ENCODE results near the gene RAB29.

The RAB29 gene

DNA sequence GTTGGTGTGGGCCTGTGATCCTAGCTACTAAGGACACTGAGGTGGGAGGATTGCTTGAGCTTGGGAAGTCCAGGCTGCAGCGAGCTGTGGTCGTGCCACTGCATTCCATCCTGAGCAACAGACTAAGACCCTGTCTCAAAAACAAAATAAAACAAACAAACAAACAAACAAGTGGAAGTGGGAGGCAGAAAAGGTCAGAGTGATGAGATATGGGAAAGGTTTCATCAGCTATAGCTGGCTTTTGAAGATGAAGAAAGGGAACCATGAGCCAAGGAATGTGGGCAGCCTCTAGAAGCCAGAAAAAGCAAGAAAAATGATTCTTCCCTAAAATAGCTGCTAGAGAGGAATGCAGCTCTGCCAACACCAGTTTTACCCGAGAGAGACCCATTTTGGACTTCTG lies 14.7 kb downstream of the RAB29 start:
- Histone ChIP-seq H4K20me1 (ENCODE audit: low read depth, low read length) (no peaks in the 10 kb centered on the region), H3K36me3 (ENCODE audit: low read length) (no peaks in the 10 kb centered on the region), H3F3A (ENCODE audit: insufficient read depth) (no peaks in the 10 kb centered on the region), H3K9me3 (ENCODE audit: insufficient read depth, low read length) (no peaks in the 10 kb centered on the region), H2AFZ (ENCODE audit: low read depth, low read length, severe bottlenecking) (no peak overlapping the region), H3K9ac (ENCODE audit: low read length) (no peak overlapping the region), H3K4me3 (ENCODE audit: insufficient read depth, low read length, poor library complexity, severe bottlenecking) (no peak overlapping the region), H3K27me3 (ENCODE audit: low read length) (no peaks in the 10 kb centered on the region), H3K4me2 (ENCODE audit: low read depth, low read length, poor library complexity, severe bottlenecking) (no peak overlapping the region), H3K9me2 (replicated peaks; ENCODE audit: insufficient read depth, low read length) (no peaks in the 10 kb centered on the region), H3K27ac (ENCODE audit: low read depth, low read length) (no peak overlapping the region), H3K79me2 (ENCODE audit: insufficient read depth, low read length) (no peaks in the 10 kb centered on the region)
- TF ChIP-seq EZH2phosphoT487 (conservative IDR thresholded peaks at IDR 0.05; ENCODE audit: low read length), result no peak
- TF ChIP-seq, protein P1, sequence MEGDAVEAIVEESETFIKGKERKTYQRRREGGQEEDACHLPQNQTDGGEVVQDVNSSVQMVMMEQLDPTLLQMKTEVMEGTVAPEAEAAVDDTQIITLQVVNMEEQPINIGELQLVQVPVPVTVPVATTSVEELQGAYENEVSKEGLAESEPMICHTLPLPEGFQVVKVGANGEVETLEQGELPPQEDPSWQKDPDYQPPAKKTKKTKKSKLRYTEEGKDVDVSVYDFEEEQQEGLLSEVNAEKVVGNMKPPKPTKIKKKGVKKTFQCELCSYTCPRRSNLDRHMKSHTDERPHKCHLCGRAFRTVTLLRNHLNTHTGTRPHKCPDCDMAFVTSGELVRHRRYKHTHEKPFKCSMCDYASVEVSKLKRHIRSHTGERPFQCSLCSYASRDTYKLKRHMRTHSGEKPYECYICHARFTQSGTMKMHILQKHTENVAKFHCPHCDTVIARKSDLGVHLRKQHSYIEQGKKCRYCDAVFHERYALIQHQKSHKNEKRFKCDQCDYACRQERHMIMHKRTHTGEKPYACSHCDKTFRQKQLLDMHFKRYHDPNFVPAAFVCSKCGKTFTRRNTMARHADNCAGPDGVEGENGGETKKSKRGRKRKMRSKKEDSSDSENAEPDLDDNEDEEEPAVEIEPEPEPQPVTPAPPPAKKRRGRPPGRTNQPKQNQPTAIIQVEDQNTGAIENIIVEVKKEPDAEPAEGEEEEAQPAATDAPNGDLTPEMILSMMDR (IDR thresholded peaks at IDR 0.05; ENCODE audit: insufficient read depth, low read length, poor library complexity, severe bottlenecking), result no peak

DNA sequence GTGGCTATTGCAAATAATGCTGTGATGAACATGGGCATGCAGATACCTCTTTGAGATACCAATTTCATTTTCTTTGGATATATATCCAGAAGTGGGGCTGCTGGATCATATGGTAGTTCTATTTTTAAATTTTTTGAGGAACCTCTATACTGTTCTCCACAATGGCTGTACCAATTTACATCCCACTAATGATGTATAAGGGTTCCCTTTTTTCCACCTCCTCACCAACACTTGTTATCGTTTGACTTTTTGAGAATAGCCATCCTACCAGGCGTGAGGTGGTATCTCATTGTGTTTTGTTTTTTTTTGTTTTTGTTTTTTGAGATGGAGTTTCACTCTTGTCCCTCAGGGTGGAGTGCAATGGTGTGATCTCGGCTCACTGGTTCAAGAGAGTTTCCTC lies 18.7 kb downstream of the RAB29 start:
- Histone ChIP-seq H3K4me2 (ENCODE audit: low read depth, low read length, poor library complexity, severe bottlenecking) (no peak overlapping the region), H3K4me3 (ENCODE audit: insufficient read depth, low read length, poor library complexity, severe bottlenecking) (no peak overlapping the region), H3K79me2 (ENCODE audit: insufficient read depth, low read length) (no peaks in the 10 kb centered on the region), H3K9ac (ENCODE audit: low read length) (no peak overlapping the region), H2AFZ (ENCODE audit: low read depth, low read length, severe bottlenecking) (no peak overlapping the region), H3K36me3 (ENCODE audit: low read length) (no peaks in the 10 kb centered on the region), H3K27ac (ENCODE audit: low read depth, low read length) (no peak overlapping the region), H3K27me3 (ENCODE audit: low read length) (no peaks in the 10 kb centered on the region), H3K9me2 (replicated peaks; ENCODE audit: insufficient read depth, low read length) (no peaks in the 10 kb centered on the region), H3K9me3 (ENCODE audit: insufficient read depth, low read length) (no peaks in the 10 kb centered on the region), H4K20me1 (ENCODE audit: low read depth, low read length) (no peaks in the 10 kb centered on the region), H3F3A (ENCODE audit: insufficient read depth) (no peaks in the 10 kb centered on the region)
- TF ChIP-seq, protein P1 (IDR thresholded peaks at IDR 0.05; ENCODE audit: insufficient read depth, low read length, poor library complexity, severe bottlenecking), result no peak
- TF ChIP-seq EZH2phosphoT487 (conservative IDR thresholded peaks at IDR 0.05; ENCODE audit: low read length), result no peak

DNA sequence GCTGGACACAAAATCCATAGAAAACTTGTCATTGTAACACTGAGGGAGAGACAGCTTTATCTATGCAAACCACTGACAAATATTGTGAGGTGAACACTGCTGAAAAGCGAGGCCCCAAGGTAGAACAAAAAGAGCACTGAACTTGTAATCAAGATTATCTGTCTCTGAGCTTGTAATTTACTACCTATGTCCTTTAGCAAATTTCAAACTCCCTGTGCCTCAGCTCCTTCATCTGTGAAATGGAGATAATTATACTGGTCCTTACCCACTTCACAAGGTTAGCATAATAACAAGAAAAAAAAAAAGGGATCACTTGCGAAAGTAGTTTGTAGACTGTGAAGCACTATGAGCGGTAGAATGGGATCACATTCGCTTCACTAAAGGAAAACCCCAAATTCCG lies 20.4 kb downstream of the RAB29 start:
- H3K79me2 ChIP-seq (ENCODE audit: insufficient read depth, low read length), result 0 out of 2 replicates have a peak, but pooled peaks cover 1% of the 10 kb centered on the region
- H3K4me3 ChIP-seq (ENCODE audit: insufficient read depth, low read length, poor library complexity, severe bottlenecking), result no peak overlapping the region
- H2AFZ ChIP-seq (ENCODE audit: low read depth, low read length, severe bottlenecking), result no peak overlapping the region
- no peak overlapping the region for H3K27ac ChIP-seq (ENCODE audit: low read depth, low read length)
- no peaks in the 10 kb centered on the region for H3K27me3 ChIP-seq (ENCODE audit: low read length)
- H3K36me3 ChIP-seq (ENCODE audit: low read length), result no peaks in the 10 kb centered on the region
- no peak overlapping the region for H3K4me2 ChIP-seq (ENCODE audit: low read depth, low read length, poor library complexity, severe bottlenecking)
- no peak overlapping the region for H3K9ac ChIP-seq (ENCODE audit: low read length)
- no peaks in the 10 kb centered on the region for H3F3A ChIP-seq (ENCODE audit: insufficient read depth)
- no peaks in the 10 kb centered on the region for H4K20me1 ChIP-seq (ENCODE audit: low read depth, low read length)
- TF ChIP-seq, protein P1 (IDR thresholded peaks at IDR 0.05; ENCODE audit: insufficient read depth, low read length, poor library complexity, severe bottlenecking), result no peak
- no peak for TF ChIP-seq EZH2phosphoT487 (conservative IDR thresholded peaks at IDR 0.05; ENCODE audit: low read length)
- H3K9me2 ChIP-seq (replicated peaks; ENCODE audit: insufficient read depth, low read length), result no peaks in the 10 kb centered on the region
- H3K9me3 ChIP-seq (ENCODE audit: insufficient read depth, low read length), result no peaks in the 10 kb centered on the region
